GM18505 (cell line): ENCODE measurements around the gene FBLN1.

Source experiments
- ATAC-seq: cut with Tn5 transposase; IDR thresholded peaks from one replicate; pipeline ENCODE4 v1.9.1; 2021; ENCODE audit not compliant: unreplicated experiment
- POLR2A ChIP-seq: IDR thresholded peaks from 4 replicates; pipeline ENCODE4 v1.6.1; 2011; ENCODE audit warnings: borderline replicate concordance; ENCODE audit not compliant: insufficient read depth, insufficient read length; ENCODE audit errors: extremely low read depth

FBLN1 gene

DNA sequence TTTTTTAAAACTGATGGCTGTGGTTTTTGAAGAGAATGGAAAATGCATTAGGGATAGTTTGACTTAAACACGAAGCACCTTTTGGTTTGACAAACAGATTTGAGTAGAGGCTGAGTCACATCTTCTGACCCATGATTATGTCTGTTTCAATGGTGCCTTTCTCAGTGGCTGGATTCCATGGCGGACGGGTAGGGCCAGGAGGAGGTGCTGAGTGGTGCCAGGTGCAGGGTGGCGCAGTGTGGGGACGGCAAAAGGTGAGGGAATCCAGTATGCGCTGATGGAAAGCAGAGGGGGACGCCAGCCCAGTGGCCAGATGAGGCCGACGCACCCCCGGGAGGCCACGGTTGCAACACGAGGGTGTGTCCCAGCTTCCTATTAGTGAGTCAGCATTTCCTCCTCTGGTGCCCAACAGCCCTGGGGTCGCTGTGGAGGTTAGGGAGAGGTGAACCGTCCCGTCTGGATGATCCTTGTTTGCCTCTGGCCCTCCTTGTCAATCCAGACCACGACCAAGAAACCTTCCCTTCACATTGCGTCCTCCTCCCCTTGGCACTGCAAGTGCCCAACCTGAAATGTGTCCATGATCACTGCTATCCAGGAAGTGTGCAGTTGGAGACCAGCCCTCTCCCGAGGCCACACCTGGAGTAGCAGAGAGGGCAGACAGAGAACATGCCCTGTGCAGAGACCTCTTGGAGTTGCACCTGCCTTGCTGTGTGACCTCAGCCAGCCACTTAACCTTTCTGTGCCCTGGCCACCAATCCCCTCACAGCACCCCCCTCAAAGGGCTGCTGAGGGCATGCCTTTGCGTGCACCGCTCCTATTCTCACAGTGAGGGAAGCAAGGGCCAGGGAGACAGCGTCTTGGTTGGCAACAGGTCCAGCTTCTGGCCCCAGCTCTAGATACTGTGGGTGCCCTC, 136.4 kb downstream of the FBLN1 start:
- TF ChIP-seq POLR2A, result no peak
- no peak for ATAC-seq

DNA sequence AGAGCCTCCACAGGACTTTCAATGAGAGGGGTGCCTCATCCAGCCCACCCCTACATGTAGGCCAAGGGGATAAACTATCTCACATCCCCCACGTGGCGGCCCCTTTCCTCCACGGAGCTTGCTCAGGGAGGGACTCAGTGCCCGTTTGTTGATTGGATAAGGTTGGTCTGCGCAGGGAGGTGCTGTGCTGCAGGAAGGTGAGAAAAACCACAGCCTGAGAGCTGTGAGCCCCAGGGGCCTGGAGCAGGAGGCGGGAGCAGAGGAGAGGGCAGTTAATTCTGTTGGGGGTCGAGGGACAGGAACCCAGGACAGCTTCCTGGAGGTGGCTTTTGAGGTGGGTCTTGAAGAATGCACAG, 137.0 kb downstream of the FBLN1 start:
- ATAC-seq, result no peak
- TF ChIP-seq POLR2A, result no peak

GRCh38 chr22:45640291-45640940, 137.7 kb downstream of the FBLN1 start:
- no peak for ATAC-seq
- no peak for TF ChIP-seq POLR2A

GRCh38 chr22:45640941-45641621, 138.4 kb downstream of the FBLN1 start:
- no peak for ATAC-seq
- no peak for TF ChIP-seq POLR2A

DNA sequence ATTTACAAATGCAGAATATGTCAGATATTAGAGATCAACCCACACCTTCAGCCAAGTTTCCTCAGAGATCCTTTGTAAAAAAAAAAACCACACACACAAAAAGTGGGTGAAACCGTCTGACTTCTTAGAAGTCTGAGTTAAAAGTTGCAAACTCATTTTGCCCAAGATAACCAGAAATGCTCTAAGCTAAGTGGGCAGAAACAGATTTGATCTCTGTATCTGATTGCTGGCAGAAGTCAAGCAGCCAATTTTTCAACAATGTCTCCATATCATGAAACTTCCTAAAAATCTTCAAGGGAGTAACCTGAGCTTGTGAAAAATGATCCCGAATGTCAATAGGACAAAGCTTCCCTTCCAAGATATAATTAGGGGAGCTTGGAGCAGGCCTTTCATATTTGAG, 140.3 kb downstream of the FBLN1 start:
- TF ChIP-seq POLR2A, result no peak
- ATAC-seq, result no peak

GRCh38 chr22:45644714-45645113, 142.0 kb downstream of the FBLN1 start:
- TF ChIP-seq POLR2A, result no peak
- ATAC-seq, result no peak

DNA sequence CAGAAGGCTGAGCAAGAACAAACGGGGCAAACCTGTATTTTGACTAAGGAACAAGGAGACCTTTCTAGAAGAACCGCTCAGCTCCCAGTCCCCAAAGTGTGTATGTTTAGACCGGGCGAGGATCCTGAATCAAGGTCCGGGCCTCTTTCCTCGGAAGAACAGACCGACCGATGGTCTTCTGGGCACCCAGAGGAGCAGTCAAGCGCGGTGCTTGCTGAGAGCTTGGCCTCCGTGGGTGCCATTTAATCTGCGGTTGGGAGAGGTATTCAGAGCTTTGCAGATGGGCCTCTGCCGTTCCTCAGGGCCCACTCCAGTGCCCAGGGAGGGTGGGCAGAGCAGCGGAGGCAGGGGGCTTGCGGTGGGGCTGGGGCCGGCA, 142.5 kb downstream of the FBLN1 start:
- no peak for ATAC-seq
- no peak for TF ChIP-seq POLR2A

DNA sequence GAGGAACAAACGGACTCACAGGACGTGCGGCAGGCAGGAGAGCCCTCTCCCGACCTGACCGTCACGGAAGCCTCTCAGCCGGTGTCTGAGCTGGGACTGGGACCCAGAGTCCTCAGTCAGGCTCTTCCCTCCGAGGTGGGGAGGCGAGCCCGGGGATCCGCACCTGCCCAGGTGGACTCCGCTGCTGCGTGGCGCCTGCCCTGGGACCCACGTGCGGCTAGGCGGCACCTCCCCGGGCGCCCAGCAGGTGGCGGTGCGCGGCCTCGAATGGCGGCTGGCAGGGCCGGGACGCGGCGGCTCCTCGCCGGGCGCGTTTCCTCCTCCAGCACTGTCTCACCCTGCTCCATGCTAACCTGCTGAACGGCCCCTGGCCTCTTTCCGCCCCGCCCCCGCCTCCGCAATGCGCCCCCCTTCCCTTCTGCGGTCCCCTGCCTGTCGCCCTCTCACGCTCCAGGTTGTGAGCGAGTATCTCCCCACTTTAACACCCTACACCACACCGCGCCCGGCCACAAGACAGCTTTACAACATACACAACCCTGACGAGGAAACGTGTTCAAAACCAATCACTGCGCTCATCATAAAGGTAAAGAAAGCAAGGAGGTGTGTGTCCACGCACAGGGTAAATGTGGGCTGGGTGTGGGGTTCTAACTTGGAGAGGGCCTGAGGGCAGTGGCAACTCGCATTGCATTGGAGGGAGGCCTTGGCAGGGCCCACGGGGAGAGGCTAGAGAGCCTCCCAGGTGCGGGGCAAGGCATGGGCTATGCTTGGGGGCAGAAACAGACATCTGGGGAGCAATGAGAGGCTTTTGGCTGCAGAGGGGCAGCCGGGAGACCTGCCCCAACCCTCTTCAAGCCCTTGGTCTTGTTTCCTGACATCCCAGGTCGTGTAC, 143.1 kb downstream of the FBLN1 start:
- no peak for TF ChIP-seq POLR2A
- no peak for ATAC-seq

DNA sequence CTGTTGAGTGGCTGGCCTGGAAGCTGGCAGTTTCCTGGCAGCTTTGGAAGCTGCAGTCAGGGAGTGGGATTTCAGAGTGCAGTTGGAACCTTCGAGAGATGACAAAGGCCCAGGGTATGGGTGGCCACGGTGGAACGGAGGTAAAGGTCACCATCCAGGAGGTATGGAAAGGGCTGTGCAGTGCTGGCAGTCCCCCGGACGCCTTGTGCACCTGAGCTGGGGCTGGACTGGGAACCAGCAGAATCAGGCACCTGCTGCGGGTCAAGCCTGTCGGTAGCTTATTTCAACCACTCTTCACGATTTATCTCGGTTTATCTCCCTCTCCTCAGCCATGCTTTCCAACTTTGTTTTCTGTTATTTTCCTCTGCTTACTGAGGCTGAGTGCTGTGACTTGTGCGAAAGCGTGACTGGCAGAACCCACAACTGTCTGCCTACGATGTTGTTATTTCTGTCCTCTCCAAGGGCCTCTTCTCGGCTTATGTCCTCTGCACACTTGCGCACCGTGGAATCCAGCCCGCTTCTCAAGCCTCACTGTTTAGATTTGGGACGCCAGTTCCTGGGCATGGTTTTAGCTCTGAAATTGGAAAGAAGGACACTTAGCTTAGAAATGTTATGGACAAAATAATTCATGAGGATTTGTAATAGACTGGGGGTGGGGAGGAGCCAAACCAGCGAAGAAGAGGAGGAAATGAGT, 145.0 kb downstream of the FBLN1 start:
- no peak for TF ChIP-seq POLR2A
- ATAC-seq, result no peak

DNA sequence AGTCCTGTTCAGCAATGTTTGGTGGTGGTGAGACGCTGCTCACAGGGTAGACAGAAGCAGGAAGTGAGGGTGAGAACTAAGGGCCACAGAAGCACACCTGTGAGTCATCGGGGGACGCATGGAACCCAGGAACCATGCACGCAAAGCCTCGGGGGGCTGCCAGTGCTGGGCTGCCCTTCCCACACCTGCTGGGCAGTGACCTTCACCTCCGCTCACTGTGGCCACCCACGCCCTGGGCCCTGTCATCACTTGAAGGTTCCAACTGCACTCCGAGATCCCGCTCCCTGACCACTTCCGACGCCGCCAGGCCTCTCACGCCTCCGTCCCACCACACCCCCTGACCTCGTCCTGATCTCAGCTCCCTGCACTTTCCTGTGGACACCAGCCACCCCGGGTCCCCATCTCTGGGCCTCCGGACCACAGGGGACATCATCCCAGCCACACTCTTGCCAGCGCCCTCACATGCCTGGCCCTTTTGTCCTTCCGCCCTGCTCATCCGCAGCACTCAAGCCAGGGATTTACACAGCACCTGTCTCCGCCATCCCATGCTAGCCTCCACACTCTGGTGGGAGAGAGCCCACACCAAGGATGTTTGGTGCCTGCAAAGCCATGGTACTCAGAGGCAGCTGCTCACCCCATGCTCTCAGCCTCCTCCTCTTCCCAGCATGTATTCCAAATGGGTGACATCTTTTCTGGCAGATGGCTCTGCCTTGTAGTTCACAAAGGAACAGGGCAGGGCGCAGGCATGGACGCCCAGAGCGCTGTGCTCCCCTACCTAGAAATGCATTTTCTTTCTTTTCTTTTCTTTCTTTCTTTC, 145.8 kb downstream of the FBLN1 start:
- TF ChIP-seq POLR2A, result no peak
- ATAC-seq, result no peak

- no peak for TF ChIP-seq POLR2A
- no peak for ATAC-seq
Observed at GRCh38 chr22:45649809-45650208, 147.1 kb downstream of the FBLN1 start.

GRCh38 chr22:45650721-45651120, 148.0 kb downstream of the FBLN1 start:
- no peak for ATAC-seq
- TF ChIP-seq POLR2A, result no peak
